ENCODE measurements around the gene CNR1.

GRCh38 chr6:88167352-88167937 lies 1.3 kb upstream of the CNR1 start:
- TF ChIP-seq CTCF (conservative IDR thresholded peaks at IDR 0.05; ENCODE audit: low read depth, low read length): no peak
- peak; percentile 89 for TF ChIP-seq EZH2 (IDR thresholded peaks at IDR 0.05; ENCODE audit: borderline replicate concordance, low read depth, low read length, poor library complexity, severe bottlenecking)

Data from A673 (cell line).